PC-3 (cell line): ENCODE data around the gene TBX3.

Source experiments
- CTCF ChIP-seq: fragments of 300-600 bp; sonication (generic); conservative IDR thresholded peaks from 2 replicates; pipeline ENCODE4 v1.5.1; 2017; ENCODE audit warnings: antibody characterized with exemption, low read depth, mild to moderate bottlenecking, low read length
- EZH2 ChIP-seq: fragments of 300-600 bp; sonication (generic); IDR thresholded peaks from one replicate; pipeline ENCODE4 v1.6.1; 2017; ENCODE audit warnings: antibody characterized with exemption, mild to moderate bottlenecking, low read length; ENCODE audit not compliant: unreplicated experiment
- EZH2phosphoT487 ChIP-seq: fragments of 300-600 bp; sonication (generic); IDR thresholded peaks from 2 replicates; pipeline ENCODE4 v1.6.1; 2018; ENCODE audit warnings: mild to moderate bottlenecking, antibody characterized with exemption, low read length, borderline replicate concordance

- TF ChIP-seq CTCF = no peak
- no peak for TF ChIP-seq EZH2phosphoT487
- no peak for TF ChIP-seq EZH2
Observed at GRCh38 chr12:114671443-114672411, 12.2 kb downstream of the TBX3 start.
